PC-3 (cell line): ENCODE results near the gene EDN2.

Source experiments
- EZH2 ChIP-seq: fragments of 300-600 bp; sonication (generic); IDR thresholded peaks from one replicate; pipeline ENCODE4 v1.6.1; 2017; ENCODE audit warnings: antibody characterized with exemption, mild to moderate bottlenecking, low read length; ENCODE audit not compliant: unreplicated experiment
- EZH2phosphoT487 ChIP-seq: fragments of 300-600 bp; sonication (generic); IDR thresholded peaks from 2 replicates; pipeline ENCODE4 v1.6.1; 2018; ENCODE audit warnings: mild to moderate bottlenecking, antibody characterized with exemption, low read length, borderline replicate concordance
- TF ChIP-seq, protein P1 (sequence below): fragments of 300-600 bp; sonication (generic); conservative IDR thresholded peaks from 2 replicates; pipeline ENCODE4 v1.5.1; 2017; ENCODE audit warnings: antibody characterized with exemption, low read depth, mild to moderate bottlenecking, low read length

DNA sequence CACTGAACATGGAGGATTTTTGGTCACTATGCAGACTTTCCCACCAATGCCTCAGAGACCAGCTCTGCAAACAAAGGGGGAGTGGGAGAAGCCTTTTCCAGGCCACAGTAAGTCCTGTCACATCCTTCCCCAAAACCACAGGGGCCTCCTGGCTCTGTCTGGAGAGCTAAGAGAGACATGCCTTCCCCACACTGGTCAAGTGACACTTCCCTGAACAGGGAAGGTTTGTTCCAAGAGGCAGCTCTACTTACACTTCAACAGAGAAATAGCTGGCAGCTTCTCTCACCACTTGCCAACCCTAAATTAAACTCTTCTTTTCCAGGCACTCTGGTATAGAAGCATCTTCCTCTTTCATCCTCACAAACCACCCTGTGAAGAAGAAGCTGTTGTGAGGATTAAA lies 39.7 kb downstream of the EDN2 start:
- TF ChIP-seq, protein P1, sequence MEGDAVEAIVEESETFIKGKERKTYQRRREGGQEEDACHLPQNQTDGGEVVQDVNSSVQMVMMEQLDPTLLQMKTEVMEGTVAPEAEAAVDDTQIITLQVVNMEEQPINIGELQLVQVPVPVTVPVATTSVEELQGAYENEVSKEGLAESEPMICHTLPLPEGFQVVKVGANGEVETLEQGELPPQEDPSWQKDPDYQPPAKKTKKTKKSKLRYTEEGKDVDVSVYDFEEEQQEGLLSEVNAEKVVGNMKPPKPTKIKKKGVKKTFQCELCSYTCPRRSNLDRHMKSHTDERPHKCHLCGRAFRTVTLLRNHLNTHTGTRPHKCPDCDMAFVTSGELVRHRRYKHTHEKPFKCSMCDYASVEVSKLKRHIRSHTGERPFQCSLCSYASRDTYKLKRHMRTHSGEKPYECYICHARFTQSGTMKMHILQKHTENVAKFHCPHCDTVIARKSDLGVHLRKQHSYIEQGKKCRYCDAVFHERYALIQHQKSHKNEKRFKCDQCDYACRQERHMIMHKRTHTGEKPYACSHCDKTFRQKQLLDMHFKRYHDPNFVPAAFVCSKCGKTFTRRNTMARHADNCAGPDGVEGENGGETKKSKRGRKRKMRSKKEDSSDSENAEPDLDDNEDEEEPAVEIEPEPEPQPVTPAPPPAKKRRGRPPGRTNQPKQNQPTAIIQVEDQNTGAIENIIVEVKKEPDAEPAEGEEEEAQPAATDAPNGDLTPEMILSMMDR: no peak
- TF ChIP-seq EZH2 (no peak), EZH2phosphoT487 (no peak)
